Head of caudate nucleus (tissue), 42 donors: Measurements from ENCODE around the gene TIAM2.
"Not testable (repeated sequence)": the region's sequence is repeated elsewhere in the genome, so short reads cannot be mapped to it uniquely, and the experiment has no call there.

Experiments used
- DNase-seq, 42 donors: peaks; one replicate each; pipeline versions ENCODE4 v3.0.0 to v3.0.0-alpha.2; 2020 to 2021; ENCODE audit warnings: mixed read lengths in 7 of 42
- intact Hi-C: fragments of 100-400 bp; cut with DNase I; formaldehyde crosslinking; loops from one replicate; pipeline ENCODE4 v1.15.0; 2022

Gene TIAM2

DNA sequence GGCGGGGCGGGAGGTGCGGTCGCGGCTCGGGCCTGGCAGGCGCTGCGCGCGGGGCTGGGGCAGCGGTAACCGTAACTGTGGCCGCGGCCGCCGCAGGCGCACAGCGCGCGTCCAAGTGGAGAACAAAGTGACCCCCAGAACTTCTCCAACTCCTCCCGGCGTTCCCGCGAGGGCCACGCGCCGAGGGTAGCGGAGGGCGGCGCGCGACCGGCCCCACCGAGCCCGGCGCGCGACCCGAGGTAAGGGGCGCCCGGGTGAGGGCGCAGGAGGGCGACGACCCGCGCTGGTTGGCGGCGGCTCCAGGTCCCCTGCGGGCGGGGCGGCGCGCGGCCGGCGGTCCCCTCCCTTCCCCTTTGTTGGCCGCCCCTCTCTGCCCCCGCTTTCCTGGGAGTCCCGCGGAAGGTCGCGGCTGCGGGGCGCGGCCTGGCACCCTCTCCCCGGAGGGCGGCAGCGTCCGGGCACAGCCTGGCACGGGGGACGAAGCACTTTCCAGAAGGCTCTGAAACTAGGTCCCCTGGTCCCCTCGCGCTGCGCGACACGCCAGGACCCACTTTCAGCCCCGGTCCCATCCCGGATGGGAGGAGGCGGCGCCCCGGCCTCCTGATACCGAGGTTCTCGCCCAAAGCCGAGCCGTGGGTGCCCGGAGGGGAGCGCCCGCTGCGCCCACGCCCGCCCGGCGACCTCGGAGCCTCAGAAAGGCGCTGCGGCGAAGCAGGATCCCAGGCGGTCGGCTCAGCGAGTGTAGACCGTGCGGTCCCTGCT lies at the start of gene TIAM2:
Gene TIAM2 (plus strand): TSS at position 62 of the 762 bp plus-strand sequence. CDS start 133,909 bp downstream, outside the sequence.
- intact Hi-C loops = no loop called here
- peak in 13 of 42 donors; percentile 2 to 57 (median 14) for DNase-seq

DNA sequence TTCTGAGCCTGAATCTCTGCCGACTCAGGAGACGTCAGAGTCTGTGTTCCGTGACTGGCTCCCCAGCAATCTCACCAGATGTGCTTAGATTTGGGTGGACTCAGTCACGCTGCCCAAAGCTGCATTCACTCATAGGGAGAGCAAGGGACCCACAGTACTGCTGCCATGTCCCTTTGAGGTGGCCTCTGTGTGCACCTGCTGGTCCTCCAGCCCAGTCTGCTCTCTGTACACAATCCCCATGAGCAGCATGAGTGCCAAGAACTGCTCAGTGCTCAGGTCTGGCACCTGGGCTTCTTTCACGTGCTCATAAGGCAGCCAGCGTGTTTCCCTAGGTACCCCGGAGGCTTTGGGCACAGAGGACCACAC lies 44.2 kb upstream of the TIAM2 start:
- no peak for DNase-seq
- intact Hi-C loops = no loop called here

DNA sequence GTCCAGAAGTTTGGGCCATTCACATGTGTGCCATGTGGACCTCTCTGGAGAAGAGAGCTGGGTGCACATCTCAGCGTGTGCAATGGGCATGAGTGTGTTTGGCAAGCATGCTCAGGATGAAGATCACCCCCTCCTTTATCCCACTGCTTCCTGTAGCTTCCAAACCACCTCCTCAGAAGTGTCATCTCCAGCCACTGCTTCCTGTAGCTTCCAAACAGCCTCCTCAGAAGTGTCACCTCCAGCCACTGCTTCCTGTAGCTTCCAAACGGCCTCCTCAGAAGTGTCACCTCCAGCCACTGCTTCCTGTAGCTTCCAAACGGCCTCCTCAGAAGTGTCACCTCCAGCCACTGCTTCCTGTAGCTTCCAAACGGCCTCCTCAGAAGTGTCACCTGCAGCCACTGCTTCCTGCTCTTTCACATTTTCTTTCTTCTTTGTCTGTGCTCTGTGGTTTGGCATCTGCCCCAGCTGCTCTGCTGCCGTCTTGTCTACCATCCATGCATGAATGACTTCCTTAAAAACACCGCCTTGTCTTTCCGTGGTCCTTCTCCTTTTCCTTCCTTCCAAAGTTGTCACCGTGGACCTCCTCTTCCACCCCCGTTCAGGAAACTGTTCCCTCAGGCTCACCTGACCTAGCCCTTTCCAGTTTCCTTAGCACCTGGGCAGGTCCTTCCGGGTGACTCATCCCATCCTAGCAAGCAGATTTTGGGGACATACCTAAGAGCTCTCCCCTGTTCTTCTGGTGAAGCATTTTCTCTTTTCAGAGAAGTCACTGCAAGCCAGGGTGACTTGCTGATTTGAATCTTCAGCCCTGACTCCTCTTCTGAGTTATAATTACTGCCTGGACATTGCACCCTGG lies 43.5 kb upstream of the TIAM2 start:
- DNase-seq = no peak
- intact Hi-C loops = no loop called here

DNA sequence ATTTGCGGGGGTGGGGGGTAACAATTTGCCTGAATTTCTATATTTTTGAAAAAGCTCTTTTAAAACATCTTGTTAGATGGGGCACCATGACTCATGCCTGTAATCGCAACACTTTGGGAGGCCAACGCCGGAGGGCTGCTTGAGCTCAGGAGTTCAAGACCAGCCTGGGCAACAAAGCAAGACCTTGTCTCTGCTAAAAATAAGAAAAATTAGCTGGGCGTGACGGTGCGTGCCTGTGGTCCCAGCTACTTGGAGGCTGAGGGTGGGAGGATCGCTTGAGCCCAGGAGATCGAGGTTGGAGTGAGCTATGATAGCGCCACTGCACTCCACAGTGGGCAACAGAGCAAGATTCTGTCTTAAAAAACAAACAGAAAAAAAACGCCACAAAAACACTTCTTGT lies 41.5 kb upstream of the TIAM2 start:
- intact Hi-C loops = no loop called here
- DNase-seq = no peak

DNA sequence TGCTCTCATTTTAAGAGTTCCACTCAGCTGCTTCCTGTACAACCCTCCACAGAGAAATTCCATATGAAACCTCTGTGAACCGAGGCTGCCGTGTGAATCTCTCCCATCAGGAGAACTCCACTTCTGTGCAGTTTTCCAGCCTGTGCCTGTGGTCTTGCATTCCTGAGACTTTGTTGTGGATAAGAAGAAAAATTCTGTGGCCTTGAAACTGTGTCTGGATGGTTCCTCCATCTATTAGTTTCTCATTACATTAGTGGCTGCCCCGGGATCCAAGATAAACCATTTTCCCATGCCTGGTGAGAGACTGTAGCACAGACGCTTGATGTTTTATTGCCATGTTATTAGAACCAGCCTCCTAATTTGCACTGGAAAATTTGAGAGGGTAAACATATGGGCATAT lies 40.8 kb upstream of the TIAM2 start:
- intact Hi-C loops = no loop called here
- DNase-seq = no peak

DNA sequence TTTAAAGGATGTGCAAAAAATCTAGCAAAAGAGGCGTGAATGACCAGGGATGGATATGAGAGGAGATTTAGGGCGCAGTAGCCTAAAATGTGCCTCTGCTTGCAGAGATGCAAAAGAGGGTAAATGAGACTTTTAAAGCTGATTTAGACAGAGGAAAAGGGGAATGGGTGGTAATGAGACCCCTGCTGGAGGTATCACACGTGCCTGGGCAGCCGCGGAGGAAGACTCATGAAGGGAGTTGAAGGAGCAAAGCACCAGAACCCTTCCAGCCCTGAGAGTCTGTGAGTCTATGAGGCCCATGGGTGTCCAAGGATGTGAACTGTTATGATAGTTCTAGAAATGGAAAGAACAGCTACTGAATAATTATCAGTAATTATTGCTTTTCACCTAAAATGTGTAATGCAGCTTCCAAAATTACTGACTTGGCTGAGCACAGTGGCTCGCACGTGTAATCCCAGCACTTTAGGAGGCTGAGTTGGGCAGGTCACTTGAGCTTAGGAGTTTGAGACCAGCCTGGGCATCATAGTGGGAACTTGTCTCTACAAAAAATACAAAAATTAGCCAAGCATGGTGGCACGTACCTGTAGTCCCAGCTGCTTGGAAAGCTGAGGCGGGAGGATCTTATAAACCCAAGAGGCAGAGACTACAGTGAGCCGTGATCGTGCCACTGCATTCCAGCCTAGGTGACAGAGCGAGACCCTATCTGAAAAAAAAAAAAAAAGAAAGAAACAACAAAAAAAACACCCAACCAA lies 38.2 kb upstream of the TIAM2 start:
- intact Hi-C loops = no loop called here
- no peak for DNase-seq

DNA sequence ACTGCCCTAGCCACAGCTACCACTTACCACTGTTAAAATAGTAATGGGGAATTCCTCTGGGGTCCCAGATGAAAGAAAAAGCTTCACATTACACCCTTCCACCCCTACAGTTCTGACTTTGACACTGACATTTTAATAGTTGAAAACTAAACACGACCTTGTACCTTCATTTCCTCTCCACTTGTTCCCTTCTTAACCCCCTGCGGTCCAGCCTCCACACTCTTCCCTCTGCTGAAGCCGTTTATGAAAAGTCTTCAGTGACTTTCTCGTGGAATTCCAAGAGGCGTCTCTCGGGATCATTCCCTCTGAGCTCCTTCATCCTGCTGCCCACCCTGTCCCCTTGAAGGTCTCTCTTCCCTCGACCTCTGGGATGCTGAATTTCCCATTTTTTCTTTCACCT lies 36.6 kb upstream of the TIAM2 start:
- DNase-seq = no peak
- intact Hi-C loops = no loop called here

DNA sequence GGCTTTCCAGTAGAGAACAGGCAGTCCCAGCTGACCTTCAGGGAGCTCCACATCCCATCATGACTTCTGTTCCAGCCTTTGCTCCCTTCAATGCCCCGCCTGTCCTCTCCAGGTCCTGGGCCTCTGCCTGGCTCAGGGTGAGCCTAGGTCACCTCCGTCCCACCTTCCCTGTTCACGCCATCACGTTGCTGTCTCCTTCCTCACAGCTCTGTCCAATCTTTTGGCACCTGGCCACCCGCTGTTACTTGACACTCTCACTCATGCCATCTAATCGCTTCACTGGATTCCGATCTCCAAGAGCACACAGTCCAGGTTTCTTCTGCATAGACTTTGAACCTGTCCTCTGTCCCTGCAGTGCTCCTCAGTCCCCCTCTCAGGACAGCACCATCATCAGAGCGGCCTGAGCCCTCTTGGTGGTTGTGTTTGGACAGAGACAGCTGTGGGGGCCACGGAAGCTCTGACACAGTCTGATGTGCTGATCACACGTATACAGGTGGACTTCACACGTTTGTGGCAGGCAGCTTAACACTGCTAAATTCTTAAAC lies 34.7 kb upstream of the TIAM2 start:
- intact Hi-C loops = no loop called here
- DNase-seq = no peak

DNA sequence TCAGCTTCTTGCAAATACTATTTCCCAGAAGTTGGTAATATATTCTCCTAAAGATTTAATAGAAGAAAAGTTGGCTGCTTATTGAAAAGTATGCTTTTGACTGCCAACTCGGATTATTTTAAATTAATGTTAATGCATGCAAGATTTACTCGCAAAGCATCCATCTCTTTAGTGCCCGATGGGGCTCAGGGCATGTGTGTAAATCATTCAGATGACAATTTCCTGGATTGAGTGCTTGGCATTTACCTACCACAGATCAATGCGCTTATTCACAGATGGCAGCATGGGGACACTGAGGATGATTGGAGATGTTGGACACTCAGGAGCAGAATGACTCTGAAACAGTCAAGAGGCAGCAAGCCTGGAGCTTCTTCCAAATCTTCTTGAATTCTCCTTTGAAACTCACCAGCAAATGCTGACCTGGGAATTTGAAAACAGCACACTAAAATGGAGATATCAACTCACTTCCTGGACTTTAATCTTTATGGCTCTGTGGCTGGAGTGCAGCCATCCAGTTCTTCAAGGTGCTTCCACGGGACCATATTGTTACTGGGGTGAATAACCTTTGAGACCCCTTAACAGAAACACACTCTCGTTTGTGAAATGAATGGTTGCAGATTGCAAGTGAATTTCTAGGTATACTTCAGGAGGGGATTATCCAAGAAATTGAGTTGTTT lies 34.1 kb upstream of the TIAM2 start:
- intact Hi-C loops = no loop called here
- no peak for DNase-seq

DNA sequence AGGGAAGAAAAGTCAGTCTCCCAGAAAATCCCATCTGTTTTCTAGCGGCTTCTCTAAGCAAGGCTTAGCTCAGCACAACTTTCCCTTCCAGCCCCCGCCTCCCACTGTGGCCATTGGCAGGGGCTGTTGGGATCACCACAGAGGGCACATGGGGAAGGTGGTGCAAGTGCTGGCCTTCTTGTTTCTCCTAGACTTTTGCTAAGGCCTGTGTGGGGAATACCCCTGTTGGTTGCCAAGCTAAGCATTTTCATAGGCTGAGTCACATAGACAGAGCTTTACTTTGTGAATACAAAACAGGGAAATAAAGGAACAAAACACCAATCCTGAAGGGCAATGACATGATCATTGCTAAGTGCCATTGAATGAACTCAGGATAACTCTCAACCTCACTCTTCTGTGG lies 32.4 kb upstream of the TIAM2 start:
- intact Hi-C loops = no loop called here
- DNase-seq = peak in 7 of 42 donors; percentile 6 to 47 (median 23)

DNA sequence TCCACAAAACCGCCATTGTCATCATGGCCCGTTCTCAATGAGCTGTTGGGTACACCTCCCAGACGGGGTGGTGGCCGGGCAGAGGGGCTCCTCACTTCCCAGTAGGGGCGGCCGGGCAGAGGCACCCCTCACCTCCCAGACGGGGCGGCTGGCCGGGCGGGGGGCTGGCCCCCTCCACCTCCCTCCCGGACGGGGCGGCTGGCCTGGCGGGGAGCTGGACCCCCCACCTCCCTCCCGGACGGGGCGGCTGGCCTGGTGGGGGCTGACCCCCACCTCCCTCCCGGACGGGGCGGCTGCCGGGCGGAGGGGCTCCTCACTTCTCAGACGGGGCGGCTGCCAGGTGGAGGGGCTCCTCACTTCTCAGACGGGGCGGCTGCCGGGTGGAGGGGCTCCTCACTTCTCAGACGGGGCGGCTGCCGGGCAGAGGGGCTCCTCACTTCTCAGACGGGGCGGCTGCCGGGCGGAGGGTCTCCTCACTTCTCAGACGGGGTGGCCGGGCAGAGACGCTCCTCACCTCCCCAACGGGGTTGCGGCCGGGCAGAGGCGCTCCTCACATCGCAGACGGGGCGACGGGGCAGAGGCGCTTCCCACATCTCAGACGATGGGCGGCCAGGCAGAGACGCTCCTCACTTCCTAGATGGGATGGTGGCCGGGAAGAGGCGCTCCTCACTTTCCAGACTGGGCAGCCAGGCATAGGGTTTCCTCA lies 28.9 kb upstream of the TIAM2 start:
- DNase-seq, intact Hi-C loops: not testable (repeated sequence)

DNA sequence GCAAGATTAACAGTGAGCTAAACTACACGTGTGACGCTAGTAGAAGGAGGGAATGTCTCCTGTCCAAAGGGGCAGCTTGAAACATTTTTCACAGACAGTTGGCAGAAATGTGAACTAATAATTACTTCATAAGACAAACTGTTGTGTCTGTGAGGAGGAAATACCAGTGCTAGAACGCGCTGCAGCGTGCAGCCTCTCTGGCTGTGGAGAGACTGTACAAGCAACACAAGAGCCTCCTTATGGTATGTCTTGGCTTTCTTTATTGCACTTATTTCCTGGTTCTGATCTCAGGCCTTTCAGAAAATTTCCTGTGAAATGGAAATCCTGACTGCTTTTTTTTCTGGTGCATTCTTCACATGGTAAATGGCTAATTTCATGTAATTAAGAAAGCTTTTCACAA lies 25.3 kb upstream of the TIAM2 start:
- intact Hi-C loops = no loop called here
- no peak for DNase-seq

DNA sequence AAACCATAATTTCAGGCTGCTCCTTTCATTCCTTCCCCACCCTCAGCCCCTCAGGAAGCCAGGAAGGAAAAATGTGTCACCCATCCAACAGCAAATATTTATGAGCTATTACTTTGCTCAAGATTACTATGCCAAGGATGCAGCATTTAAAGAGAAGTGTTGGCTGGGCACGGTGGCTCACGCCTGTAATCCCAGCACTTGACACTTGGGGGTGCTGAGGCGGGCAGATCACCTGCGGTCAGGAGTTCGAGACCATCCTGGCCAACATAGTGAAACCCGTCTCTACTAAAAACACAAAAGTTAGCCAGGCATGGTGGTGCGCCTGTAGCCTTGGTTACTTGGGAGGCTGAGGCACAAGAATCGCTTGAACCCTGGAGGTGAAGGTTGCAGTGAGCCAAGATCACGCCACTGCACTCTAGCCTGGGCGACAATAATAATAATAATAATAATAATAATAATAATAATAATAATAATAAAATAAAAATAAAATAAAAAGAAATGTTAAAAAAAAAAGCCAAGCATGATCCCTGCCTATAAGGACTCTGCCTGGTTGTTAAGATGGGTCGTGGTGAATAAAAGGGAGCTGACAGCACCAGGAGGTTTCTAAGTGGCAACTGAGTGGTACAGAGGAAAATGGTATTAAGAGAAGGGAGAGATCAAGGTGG lies 20.5 kb upstream of the TIAM2 start:
- DNase-seq = no peak
- intact Hi-C loops = no loop called here

DNA sequence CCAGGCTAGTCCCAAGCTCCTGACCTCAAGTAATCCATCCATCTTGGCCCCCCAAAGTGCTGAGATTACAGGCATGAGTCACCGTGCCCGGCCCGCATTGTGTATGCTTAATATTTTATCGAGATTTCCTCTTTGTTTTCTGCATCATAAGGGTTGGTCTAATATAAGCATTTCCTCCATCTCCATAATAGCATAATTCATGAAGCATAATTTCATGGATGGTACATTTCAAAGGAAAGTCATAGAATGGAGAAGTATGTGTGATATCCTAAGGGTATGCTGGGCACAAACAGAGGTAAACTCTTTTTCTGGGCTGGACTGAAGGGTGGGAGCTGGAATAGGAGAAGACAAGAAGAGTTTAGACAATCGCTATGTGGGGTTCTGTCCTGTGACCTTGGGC lies 17.5 kb upstream of the TIAM2 start:
- no peak for DNase-seq
- intact Hi-C loops = no loop called here

DNA sequence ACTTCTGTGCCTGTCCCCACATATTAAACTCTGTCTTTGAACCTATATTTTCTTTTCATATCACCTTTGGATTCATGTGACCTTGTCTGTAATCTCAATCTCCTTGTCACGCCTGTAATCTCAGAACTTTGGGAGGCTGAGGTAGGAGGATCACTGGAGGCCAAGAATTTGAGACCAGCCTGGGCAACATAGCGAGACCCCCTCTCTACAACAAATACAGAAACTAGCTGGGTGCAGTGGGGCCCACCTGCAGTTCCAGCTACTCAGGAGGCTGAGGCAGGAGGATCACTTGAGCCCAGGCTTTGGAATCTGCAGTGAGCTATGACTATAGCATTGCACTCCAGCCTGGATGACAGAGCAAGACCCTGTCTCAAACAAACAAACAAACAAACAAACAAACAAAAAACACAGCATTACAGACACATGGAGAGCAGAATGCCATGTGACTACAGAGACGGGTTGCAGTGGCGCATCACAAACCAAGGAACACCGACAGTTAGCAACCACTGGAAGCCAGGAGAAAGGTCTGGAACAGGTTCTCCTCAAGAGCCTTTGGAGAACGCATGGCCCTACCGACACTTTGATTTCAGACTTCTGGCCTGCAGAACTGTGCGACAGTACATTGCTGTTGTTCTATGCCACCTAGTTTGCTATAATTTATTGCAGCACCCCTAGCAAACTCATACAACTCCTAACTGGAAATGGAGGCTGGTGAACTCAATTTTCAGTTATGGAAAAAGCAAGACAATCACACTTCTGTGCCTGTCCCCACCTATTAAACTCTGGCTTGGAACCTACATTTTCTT lies 14.6 kb upstream of the TIAM2 start:
- no peak for DNase-seq
- intact Hi-C loops = no loop called here

DNA sequence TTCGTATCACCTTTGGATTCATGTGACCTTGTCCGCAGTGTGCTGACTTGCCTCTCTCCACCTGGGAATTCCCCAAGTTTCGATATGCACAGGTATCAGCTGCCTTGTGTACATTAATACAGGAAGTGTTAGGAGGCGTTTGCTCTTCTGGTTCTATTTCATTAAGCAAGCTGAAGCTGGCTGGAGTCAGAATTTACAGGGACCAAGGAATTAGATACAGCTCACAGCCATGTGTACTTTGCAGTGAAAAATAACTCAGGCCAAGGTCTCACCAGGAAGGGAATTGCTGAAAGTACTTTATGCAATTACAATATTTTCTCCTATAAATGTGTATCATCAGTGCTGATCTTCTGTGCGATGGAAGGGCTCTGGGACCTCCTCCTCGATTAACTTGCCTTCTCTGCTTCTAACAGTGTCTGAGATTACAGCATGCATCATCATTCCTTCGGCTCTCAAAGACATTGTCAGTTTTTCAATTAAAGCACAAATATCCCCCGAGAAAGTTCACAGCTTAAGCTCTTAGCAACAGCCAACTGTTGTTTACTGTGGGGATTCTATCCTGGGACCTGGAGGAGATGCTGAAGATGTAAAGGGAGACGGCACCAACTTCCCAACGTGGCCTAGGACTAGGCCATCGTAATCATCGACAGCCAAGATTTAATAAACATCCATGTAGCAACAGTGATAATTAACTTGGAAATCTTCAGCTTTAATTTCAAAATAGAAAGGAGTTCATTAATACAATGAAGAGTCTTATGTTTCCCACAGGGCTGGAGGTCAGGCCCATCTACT lies 13.8 kb upstream of the TIAM2 start:
- DNase-seq = no peak
- intact Hi-C loops = no loop called here
